ENCODE data around the gene AJAP1. TPM values are rescaled to one million over a fixed set of nuclear protein-coding genes. Genes with fewer than 3 reads are reported as not detected.

AJAP1 gene
- total and polyA plus RNA-seq, 12 donors, result 0.02 to 0.94 (median 0.09) TPM; not detected in 3

DNA sequence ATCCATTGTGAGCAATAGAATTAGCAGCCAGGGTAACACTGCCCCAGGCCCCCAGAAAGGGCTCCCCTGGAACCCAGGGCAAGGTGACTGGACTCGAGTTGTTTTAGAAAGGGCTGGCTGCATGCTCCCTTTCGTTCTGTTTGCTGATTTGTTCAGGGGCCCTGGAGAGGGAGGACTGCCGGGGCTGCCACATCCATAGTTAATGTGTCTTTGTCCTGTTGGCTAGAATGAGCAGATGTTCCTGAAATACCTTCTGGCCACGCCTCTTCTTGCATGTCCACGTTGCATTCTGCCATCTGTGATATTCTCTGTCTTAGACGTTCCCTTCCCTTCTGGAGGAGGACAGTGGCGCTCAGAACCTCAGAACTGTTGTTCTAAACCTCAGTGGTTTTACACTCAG lies 118.8 kb downstream of the AJAP1 start:
- intact Hi-C loops (cut with DNase I), result no loop called here
- peaks cover 0 to 48% (median 22%) of the 10 kb centered on the region in 7 donors for H3K27me3 ChIP-seq
- no peak overlapping the region for H3K27ac ChIP-seq
- ATAC-seq, result no peak
- TF ChIP-seq, protein P1, sequence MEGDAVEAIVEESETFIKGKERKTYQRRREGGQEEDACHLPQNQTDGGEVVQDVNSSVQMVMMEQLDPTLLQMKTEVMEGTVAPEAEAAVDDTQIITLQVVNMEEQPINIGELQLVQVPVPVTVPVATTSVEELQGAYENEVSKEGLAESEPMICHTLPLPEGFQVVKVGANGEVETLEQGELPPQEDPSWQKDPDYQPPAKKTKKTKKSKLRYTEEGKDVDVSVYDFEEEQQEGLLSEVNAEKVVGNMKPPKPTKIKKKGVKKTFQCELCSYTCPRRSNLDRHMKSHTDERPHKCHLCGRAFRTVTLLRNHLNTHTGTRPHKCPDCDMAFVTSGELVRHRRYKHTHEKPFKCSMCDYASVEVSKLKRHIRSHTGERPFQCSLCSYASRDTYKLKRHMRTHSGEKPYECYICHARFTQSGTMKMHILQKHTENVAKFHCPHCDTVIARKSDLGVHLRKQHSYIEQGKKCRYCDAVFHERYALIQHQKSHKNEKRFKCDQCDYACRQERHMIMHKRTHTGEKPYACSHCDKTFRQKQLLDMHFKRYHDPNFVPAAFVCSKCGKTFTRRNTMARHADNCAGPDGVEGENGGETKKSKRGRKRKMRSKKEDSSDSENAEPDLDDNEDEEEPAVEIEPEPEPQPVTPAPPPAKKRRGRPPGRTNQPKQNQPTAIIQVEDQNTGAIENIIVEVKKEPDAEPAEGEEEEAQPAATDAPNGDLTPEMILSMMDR (IDR thresholded peaks at IDR 0.05), result no peak
- WGBS, 2 donors, result 58 to 63% methylated on average over 7 of the region's 7 CpGs
- peaks cover 0 to 3% (median 0%) of the 10 kb centered on the region in 9 donors for H3K4me1 ChIP-seq
- no peaks in the 10 kb centered on the region for H3K36me3 ChIP-seq
- no peak for DNase-seq
- H3K4me3 ChIP-seq, result no peak overlapping the region
- no peaks in the 10 kb centered on the region for H3K9me3 ChIP-seq

DNA sequence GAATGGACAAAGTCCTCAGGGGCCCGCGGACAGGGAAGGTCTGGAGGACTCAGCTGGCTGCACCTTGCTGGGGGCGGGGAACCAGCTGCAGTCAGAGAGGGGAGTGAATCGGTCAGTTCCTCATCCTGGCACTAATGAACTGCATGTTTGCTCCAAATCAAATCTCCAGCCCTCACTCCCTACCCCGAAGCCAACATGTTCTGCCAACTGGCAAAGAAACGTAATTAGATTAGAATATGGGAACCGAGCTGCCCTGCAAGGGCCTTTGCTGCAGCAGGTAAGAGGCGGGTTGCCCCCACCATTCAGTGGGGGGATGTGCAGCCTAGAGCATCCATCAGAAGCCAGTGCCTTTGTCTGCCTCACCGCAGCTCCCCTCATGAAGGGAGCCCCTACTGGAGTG lies 121.1 kb downstream of the AJAP1 start:
- Histone ChIP-seq H3K9me3 (no peaks in the 10 kb centered on the region), H3K4me3 (no peak overlapping the region), H3K27me3 (peaks cover 0 to 29% (median 13%) of the 10 kb centered on the region in 7 donors), H3K36me3 (no peaks in the 10 kb centered on the region), H3K4me1 (peaks cover 0 to 4% (median 0%) of the 10 kb centered on the region in 9 donors), H3K27ac (no peak overlapping the region)
- 70 to 71% methylated on average over 9 of the region's 9 CpGs for WGBS, 2 donors
- ATAC-seq (no peak), DNase-seq (no peak)
- TF ChIP-seq, protein P1 (IDR thresholded peaks at IDR 0.05), result no peak
- intact Hi-C loops (cut with DNase I), result no loop called here

DNA sequence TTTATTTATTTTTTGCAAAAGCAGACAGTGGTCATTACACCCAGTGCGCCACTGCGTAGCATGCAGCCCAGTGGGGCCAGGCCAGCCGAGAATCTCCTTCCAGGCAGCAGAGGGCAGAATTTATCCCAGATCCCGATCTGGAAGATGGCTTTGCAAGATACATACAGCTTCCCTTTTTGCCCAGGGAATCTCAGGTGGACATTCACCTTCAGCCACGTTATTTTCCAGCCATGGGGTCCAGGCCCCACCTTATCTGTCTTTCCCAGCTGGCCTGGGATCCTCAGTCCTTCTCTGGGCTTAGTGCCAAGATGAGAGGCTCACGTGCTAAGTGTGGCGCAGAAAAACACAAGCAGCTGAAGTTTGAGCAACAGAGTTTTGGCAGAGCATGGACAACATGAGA lies 123.6 kb downstream of the AJAP1 start:
- H3K27me3 ChIP-seq, result peaks cover 0 to 23% (median 12%) of the 10 kb centered on the region in 7 donors
- no peaks in the 10 kb centered on the region for H3K36me3 ChIP-seq
- intact Hi-C loops (cut with DNase I), result no loop called here
- H3K27ac ChIP-seq, result no peak overlapping the region
- peaks cover 0 to 4% (median 0%) of the 10 kb centered on the region in 9 donors for H3K4me1 ChIP-seq
- TF ChIP-seq, protein P1 (IDR thresholded peaks at IDR 0.05), result peak in 5 of 9 donors; percentile 20 to 40 (median 29)
- whole genome bisulfite sequencing, 2 donors, result 30% methylated on average over 7 of the region's 7 CpGs
- H3K4me3 ChIP-seq, result no peak overlapping the region
- H3K9me3 ChIP-seq, result no peaks in the 10 kb centered on the region
- ATAC-seq, result peak in 1 of 8 donors; percentile 37
- DNase-seq, result no peak

DNA sequence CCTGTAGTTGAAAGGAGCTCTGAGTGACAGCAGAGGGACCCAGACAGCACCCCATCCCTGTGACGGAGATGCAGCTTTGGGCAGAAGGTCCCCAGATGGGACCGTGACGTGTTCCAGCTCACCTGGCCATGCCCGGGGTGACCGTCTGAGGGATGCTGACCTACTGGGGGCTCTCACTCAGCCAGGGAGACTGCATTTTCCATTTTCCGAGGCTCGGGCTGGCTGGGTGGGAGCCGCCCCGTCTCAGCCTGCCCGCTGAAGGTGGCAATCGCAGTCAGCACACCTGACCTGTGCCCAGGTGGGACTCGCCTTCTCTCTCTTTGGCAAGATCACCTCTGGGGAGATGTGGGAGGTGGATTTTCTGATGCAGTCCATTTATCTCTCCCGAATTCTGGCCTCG lies 127.2 kb downstream of the AJAP1 start:
- ATAC-seq (no peak), DNase-seq (no peak)
- 90 to 91% methylated on average over 14 of the region's 14 CpGs for WGBS, 2 donors
- intact Hi-C loops (cut with DNase I), result no loop called here
- Histone ChIP-seq H3K9me3 (no peaks in the 10 kb centered on the region), H3K4me3 (no peak overlapping the region), H3K4me1 (peaks cover 0 to 4% (median 0%) of the 10 kb centered on the region in 9 donors), H3K36me3 (no peaks in the 10 kb centered on the region), H3K27ac (no peak overlapping the region), H3K27me3 (peaks cover 0 to 17% (median 9%) of the 10 kb centered on the region in 7 donors)
- TF ChIP-seq, protein P1 (IDR thresholded peaks at IDR 0.05), result no peak

Measured in heart right ventricle (tissue), 16 donors.